Esophagus squamous epithelium (tissue), 4 donors: Measurements from ENCODE around the gene IQCE.

Experiments
- POLR2A ChIP-seq, 4 donors: fragments of 450-650 bp; IDR thresholded peaks; one replicate each; pipeline ENCODE4 v1.6.1; 2017; ENCODE audit warnings: antibody characterized with exemption in 4 of 4, mild to moderate bottlenecking in 4 of 4, moderate library complexity in 3 of 4
- TF ChIP-seq, protein P1 (sequence below), 6 experiments: fragments of 450-650 bp in 4 of 6; fragments of 200-600 bp in 2 of 6; sonication (generic) in 2 of 6; IDR thresholded peaks; one replicate each; pipeline ENCODE4 v1.5.1; 2016 to 2019; ENCODE audit warnings: antibody characterized with exemption in 6 of 6, mild to moderate bottlenecking in 4 of 6, moderate library complexity in 4 of 6

GRCh38 chr7:2540133-2540532, 18.6 kb upstream of the IQCE start:
- TF ChIP-seq POLR2A (IDR thresholded peaks at IDR 0.05): no peak
- TF ChIP-seq, protein P1, sequence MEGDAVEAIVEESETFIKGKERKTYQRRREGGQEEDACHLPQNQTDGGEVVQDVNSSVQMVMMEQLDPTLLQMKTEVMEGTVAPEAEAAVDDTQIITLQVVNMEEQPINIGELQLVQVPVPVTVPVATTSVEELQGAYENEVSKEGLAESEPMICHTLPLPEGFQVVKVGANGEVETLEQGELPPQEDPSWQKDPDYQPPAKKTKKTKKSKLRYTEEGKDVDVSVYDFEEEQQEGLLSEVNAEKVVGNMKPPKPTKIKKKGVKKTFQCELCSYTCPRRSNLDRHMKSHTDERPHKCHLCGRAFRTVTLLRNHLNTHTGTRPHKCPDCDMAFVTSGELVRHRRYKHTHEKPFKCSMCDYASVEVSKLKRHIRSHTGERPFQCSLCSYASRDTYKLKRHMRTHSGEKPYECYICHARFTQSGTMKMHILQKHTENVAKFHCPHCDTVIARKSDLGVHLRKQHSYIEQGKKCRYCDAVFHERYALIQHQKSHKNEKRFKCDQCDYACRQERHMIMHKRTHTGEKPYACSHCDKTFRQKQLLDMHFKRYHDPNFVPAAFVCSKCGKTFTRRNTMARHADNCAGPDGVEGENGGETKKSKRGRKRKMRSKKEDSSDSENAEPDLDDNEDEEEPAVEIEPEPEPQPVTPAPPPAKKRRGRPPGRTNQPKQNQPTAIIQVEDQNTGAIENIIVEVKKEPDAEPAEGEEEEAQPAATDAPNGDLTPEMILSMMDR (IDR thresholded peaks at IDR 0.05): no peak
